ENCODE results near the gene SCN3B.

SCN3B gene

DNA sequence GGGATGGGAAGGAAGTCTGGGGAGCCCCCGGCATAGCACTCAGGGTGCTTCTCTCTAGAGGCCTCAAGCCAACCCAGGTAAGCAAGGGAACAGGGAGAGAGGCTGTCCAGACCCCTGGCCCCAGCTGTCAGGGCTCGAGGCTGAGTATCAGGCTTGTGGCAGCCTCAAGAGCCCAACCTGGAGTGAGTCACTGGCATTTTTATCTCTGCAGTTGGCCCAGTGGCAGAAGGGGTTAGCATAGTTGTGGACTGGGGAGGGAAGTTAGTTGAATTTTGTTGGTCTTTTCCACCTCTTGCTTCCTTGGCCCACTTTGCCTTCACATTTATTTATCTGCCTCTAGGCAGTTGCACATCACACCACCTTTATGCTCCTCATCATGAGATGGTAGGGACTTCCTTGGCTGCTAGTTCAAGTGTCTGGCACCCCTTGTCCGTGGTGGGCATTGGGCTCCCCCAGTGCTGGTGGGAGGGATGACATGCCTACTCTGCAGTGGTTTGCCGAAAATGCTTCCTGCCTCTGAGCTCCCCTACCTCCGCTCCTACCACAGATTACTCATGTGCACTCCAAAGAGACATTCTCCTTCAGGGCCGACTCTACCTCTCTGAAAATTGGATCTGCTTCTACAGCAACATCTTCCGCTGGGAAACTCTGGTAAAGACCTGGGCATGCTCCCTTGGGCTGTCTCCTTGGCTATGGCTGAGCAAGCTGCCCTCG lies 60.1 kb downstream of the SCN3B start:
- DNase-seq = peak; percentile 8

DNA sequence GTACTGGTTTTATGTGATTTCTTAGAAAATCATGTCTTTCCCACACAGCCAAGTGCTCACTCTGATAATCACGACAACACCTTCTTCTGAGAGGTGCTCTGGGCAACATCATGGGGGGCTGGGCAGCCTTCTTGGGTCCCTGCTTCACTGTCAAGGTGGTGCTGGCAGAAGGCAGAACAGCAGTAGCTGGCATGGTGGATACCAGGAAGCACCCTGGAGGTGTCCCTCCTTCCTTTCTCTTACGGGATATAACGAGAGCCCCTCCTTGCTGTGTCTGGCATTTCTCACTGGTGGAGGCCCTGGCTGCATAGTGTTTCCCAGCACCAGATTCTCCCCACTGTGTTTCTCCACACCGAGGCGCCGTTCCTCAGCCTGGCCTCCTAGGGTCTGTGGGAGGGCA lies 60.9 kb downstream of the SCN3B start:
- DNase-seq = no peak

- DNase-seq = peak; percentile 21
Observed at GRCh38 chr11:123590296-123590912, 64.0 kb downstream of the SCN3B start.

- DNase-seq = no peak
Observed at GRCh38 chr11:123588864-123589262, 65.6 kb downstream of the SCN3B start.

- DNase-seq = no peak
Observed at GRCh38 chr11:123588117-123588863, 66.1 kb downstream of the SCN3B start.

DNA sequence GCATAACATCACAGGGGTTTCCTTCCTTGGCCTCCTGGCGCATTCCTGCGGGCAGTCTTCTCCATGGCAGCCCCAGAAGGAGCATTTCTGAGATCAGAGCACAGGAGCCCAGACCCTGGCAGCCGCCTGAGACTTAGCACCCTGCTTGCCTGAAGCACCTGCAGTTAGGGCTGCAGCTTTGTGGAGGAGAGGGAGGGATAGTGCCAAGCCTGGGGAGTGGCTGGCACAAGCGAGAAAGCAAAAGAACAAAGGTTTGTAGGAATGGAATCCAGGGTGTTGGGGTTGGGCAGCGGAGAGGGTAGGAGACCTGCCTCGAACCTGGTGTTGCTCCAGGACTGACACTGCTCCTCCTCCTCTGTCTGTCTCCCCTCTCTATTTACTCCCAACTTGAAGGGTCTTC lies 66.9 kb downstream of the SCN3B start:
- no peak for DNase-seq

DNA sequence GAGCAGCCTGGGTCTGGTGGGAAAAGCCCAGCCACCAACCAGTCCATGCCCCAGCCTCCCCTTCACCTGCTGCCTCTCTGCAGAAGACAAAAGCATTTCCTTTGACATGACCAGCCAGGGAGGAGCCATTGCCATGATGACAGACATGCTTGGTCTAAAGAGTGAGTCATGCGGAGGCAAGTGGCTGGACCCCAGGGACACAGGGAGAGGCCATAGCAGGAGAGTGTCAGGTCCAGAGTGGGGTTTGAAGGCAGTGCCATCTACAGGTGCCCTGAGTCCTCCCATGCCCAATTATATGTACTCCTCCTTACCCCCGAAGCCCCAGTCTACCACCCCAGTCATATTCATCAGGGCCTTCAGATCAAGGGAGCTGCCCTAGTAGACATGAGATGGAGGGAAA lies 67.4 kb downstream of the SCN3B start:
- no peak for DNase-seq

- no peak for DNase-seq
Observed at GRCh38 chr11:123586568-123586967, 67.9 kb downstream of the SCN3B start.

DNA sequence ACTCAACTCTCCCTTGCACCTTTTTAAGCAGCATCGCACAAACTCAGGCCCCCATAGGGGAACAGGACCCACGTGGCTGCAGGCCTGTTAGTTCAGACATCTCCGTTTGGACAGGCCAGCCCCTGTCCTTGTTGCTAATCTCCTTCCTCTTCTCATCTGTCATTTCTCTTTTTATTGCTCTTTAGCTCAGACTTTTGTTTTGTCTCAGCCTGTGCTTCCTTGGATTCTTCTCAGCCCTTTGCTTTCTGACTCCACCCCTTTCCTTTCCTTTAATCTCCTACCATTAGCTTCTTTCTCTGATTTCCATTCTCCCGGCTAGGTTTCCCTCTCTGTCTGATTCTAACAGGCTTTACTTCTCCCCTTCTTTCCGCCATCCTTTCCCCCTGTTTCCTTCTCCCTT lies 68.7 kb downstream of the SCN3B start:
- DNase-seq = no peak

GRCh38 chr11:123585206-123585605 lies 69.2 kb downstream of the SCN3B start:
- no peak for DNase-seq

- DNase-seq = no peak
Observed at GRCh38 chr11:123584737-123585136, 69.7 kb downstream of the SCN3B start.

DNA sequence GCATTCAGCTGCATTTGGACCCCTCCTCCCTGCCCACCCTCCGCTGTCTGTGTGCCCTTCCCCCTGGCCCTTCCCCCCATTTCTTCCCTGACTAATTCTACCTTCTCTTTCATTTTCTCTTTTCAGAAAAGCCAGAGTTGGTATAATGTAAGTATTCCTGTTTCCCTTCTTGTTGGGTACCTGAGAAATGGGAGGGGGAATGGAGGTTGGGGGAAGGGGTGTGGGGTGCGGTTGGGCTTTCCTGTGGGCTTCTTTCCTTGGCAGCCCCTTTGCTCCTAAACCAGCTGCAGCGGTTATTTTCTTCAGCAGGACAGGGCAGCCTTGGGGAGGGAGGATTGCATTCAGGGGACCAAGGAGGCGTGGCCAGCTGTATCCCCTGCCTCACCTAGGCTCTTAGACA lies 70.2 kb downstream of the SCN3B start:
- DNase-seq = no peak

DNA sequence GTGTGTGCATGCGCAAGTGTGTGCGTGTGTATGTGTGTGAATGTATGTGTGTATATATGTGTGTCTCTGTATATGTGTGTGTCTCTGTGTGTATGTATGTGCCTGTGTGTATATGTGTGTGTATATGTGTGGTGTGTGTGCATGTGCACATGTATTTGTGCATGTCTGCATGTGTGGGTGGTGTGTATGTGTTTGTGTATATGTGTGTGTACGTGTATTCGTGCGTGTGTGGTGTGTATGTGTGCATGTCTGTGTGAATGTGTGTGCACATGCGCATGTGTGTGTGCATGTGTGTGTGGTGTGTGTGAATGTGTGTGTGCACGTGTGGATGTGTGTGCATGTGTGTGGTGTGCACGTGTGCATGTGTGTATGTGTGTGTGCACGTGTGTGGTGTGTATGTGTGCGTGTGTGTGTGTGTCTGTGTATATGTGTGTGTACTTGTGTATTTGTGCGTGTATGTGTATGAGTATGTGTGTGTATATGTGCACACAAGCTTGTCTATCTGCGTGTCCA lies 71.4 kb downstream of the SCN3B start:
- DNase-seq = no peak

DNA sequence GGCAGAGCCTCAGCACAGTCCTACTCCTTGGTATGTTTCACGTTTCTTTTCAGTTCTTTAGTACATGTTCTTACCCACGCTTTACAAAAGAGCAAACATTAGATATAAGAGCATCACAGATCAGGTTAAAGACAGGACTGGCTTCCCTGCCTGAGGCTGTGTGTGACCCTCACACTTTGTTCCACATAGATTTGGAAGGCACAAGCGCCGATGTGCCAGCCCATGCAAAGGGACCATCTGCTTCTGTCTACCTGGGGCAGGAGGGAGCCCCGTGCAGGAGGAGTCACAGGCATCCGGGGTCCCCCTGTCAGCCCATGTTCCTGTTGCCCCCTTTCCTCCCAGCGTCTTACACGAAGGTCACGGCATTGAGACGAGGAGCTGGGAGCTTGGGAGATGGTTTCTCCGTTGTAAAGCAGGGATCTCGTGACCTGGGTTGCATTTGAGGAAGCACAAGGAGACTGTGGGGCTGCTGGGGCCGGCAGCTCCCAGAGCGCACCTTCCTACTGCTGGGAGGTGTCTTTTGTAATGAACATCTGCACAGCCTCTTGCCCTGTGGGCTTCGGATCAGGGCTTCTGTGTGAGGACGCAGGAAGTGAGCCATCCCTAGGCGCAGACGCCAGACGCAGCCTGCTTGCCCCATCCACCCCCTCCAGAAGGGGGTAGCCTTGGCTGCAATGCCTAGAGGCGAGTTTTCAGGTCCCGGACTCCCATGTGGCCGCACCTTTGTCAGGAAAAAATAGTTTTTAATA lies 72.6 kb downstream of the SCN3B start:
- no peak for DNase-seq

GRCh38 chr11:123580557-123581275 lies 73.7 kb downstream of the SCN3B start:
- peak; percentile 21 for DNase-seq

GRCh38 chr11:123580137-123580536 lies 74.3 kb downstream of the SCN3B start:
- no peak for DNase-seq

DNA sequence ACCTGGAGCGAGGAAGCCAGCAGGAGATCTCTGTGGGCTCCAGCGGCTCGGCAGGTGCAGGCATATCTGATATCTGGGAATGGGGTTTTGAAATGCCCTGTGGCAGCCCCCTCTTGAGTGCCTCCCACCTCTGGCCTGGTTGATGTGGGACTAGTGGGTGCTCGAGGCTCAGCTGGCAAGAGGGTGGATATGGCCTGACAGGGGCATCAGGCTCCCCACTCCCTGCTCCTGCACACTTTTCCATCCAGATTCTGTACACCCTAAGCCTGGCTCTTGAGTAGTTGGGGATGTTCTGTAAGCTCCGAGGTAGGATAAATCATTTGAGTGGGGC lies 75.0 kb downstream of the SCN3B start:
- no peak for DNase-seq
